ENCODE measurements around the gene NPAS4.
A peak's percentile ranks its signal among the peaks of the same experiment; 100 is the strongest.

DNA sequence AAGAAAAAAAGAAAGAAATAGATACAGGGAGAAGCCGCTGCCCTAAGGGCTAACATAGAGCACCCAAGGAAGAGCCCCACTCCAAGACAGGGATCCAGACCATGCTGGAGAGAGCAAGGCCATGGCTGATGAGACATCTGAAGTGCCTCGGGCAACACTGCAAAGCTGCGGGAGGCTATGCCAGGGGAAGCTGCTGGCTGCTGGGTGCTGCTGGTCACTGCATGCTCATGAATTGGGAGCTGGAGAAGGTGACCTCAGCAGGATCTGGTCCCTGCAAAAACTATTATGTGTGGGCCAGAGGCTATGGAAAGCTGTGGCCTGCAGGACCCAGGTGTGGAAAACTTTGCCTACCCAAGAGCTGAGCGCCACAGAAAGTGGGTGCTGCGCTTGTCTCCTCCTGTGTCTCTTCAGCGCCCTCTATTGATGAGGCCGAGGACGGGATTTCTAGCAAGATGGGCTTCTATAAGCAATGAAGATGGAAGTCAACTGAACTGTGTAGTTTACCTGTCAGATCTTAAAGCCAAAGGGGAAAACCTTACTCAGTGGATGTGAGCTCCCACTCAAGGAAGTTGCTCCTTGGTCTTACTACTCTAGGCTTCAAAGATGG, 32.0 kb upstream of the NPAS4 start:
- TF ChIP-seq POLR2A (IDR thresholded peaks at IDR 0.05; ENCODE audit: low read depth, low read length) (no peak), RAD21 (IDR thresholded peaks at IDR 0.05; ENCODE audit: low read length) (peak; percentile 69), CEBPB (IDR thresholded peaks at IDR 0.05; ENCODE audit: low read depth, low read length) (no peak), RFX5 (IDR thresholded peaks at IDR 0.05; ENCODE audit: low read depth, low read length) (no peak), FOS (IDR thresholded peaks at IDR 0.05; ENCODE audit: low read depth, low read length) (no peak), RCOR1 (IDR thresholded peaks at IDR 0.05; ENCODE audit: insufficient replicate concordance, low read length) (no peak), BHLHE40 (IDR thresholded peaks at IDR 0.05; ENCODE audit: low read depth, low read length) (no peak), MAFK (IDR thresholded peaks at IDR 0.05; ENCODE audit: low read depth, low read length) (no peak), CHD1 (IDR thresholded peaks at IDR 0.05; ENCODE audit: low read depth, low read length) (no peak)
- TF ChIP-seq, protein P1, sequence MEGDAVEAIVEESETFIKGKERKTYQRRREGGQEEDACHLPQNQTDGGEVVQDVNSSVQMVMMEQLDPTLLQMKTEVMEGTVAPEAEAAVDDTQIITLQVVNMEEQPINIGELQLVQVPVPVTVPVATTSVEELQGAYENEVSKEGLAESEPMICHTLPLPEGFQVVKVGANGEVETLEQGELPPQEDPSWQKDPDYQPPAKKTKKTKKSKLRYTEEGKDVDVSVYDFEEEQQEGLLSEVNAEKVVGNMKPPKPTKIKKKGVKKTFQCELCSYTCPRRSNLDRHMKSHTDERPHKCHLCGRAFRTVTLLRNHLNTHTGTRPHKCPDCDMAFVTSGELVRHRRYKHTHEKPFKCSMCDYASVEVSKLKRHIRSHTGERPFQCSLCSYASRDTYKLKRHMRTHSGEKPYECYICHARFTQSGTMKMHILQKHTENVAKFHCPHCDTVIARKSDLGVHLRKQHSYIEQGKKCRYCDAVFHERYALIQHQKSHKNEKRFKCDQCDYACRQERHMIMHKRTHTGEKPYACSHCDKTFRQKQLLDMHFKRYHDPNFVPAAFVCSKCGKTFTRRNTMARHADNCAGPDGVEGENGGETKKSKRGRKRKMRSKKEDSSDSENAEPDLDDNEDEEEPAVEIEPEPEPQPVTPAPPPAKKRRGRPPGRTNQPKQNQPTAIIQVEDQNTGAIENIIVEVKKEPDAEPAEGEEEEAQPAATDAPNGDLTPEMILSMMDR (conservative IDR thresholded peaks at IDR 0.05; ENCODE audit: low read depth, low read length), result peak; percentile 80
- TF ChIP-seq, protein P2, sequence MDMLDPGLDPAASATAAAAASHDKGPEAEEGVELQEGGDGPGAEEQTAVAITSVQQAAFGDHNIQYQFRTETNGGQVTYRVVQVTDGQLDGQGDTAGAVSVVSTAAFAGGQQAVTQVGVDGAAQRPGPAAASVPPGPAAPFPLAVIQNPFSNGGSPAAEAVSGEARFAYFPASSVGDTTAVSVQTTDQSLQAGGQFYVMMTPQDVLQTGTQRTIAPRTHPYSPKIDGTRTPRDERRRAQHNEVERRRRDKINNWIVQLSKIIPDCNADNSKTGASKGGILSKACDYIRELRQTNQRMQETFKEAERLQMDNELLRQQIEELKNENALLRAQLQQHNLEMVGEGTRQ (IDR thresholded peaks at IDR 0.05; ENCODE audit: low read depth, low read length), result no peak
- TF ChIP-seq, protein P3, sequence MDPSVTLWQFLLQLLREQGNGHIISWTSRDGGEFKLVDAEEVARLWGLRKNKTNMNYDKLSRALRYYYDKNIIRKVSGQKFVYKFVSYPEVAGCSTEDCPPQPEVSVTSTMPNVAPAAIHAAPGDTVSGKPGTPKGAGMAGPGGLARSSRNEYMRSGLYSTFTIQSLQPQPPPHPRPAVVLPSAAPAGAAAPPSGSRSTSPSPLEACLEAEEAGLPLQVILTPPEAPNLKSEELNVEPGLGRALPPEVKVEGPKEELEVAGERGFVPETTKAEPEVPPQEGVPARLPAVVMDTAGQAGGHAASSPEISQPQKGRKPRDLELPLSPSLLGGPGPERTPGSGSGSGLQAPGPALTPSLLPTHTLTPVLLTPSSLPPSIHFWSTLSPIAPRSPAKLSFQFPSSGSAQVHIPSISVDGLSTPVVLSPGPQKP (IDR thresholded peaks at IDR 0.05; ENCODE audit: borderline replicate concordance, low read depth, low read length), result no peak
